GM23338 (cell line): ENCODE data around the gene RAET1G. TPM values are rescaled to one million over a fixed set of nuclear protein-coding genes. Genes with fewer than 3 reads are reported as not detected.

Source experiments
- ATAC-seq: fragments of 200-7000 bp; cut with Tn5 transposase; 3 replicates; pipeline ENCODE4 v1.9.1; 2020
- DNase-seq: peaks from one replicate; pipeline ENCODE4 v3.0.0-alpha.2; 2015; ENCODE audit warnings: low spot score
- H2AFZ ChIP-seq: fragments of 200-600 bp; sonication (generic); 2 replicates; pipeline ENCODE4 v1.8.0; 2016; ENCODE audit warnings: antibody characterized with exemption, mild to moderate bottlenecking, moderate library complexity
- H3F3A ChIP-seq: fragments of 200-600 bp; sonication (generic); replicated peaks from 2 replicates; pipeline ENCODE4 v1.8.0; 2017; ENCODE audit warnings: antibody characterized with exemption, mixed run types, low read depth
- H3K27ac ChIP-seq: fragments of 200-600 bp; sonication (generic); 2 replicates; pipeline ENCODE4 v1.6.1; 2016; ENCODE audit warnings: low read depth
- H3K27me3 ChIP-seq: fragments of 200-600 bp; sonication (generic); 2 replicates; pipeline ENCODE4 v1.8.0; 2016; ENCODE audit warnings: mild to moderate bottlenecking, mixed run types, moderate library complexity; ENCODE audit not compliant: insufficient read depth
- H3K36me3 ChIP-seq: fragments of 200-600 bp; sonication (generic); 2 replicates; pipeline ENCODE4 v1.8.0; 2016; ENCODE audit warnings: mild to moderate bottlenecking; ENCODE audit not compliant: insufficient read depth
- H3K4me1 ChIP-seq: fragments of 200-600 bp; sonication (generic); 2 replicates; pipeline ENCODE4 v1.8.0; 2016; ENCODE audit warnings: mild to moderate bottlenecking, moderate library complexity; ENCODE audit not compliant: insufficient read depth
- H3K4me2 ChIP-seq: fragments of 200-600 bp; sonication (generic); 2 replicates; pipeline ENCODE4 v1.7.1; 2017; ENCODE audit warnings: mixed run types
- H3K4me3 ChIP-seq: fragments of 200-600 bp; sonication (generic); 2 replicates; pipeline ENCODE4 v1.6.1; 2016; ENCODE audit warnings: mixed run types
- H3K79me2 ChIP-seq: fragments of 200-600 bp; sonication (generic); replicated peaks from 2 replicates; pipeline ENCODE4 v1.8.0; 2017; ENCODE audit warnings: mild to moderate bottlenecking; ENCODE audit not compliant: insufficient read depth
- H3K9me2 ChIP-seq: fragments of 200-600 bp; sonication (generic); 2 replicates; pipeline ENCODE4 v1.8.0; 2017; ENCODE audit not compliant: insufficient read depth
- H4K20me1 ChIP-seq: fragments of 200-600 bp; sonication (generic); replicated peaks from 2 replicates; pipeline ENCODE4 v1.8.0; 2017; ENCODE audit warnings: mild to moderate bottlenecking; ENCODE audit not compliant: insufficient read depth
- H3K27ac Mint-ChIP-seq: 2 replicates; pipeline ENCODE4 v1.8.0; 2020; ENCODE audit warnings: inconsistent platforms, mild to moderate bottlenecking, moderate library complexity, mixed read lengths
- H3K27me3 Mint-ChIP-seq: 3 replicates; pipeline ENCODE4 v1.8.0; 2022; ENCODE audit warnings: low read depth, mild to moderate bottlenecking, moderate library complexity, mixed read lengths, inconsistent platforms; ENCODE audit not compliant: insufficient read depth, poor library complexity
- H3K36me3 Mint-ChIP-seq: 3 replicates; pipeline ENCODE4 v1.8.0; 2021; ENCODE audit warnings: low read depth, mild to moderate bottlenecking, inconsistent platforms, moderate library complexity, mixed read lengths
- H3K4me1 Mint-ChIP-seq: 3 replicates; pipeline ENCODE4 v1.8.0; 2020; ENCODE audit warnings: mild to moderate bottlenecking, inconsistent platforms, mixed read lengths
- H3K4me3 Mint-ChIP-seq: 3 replicates; pipeline ENCODE4 v1.8.0; 2021; ENCODE audit warnings: moderate library complexity, mild to moderate bottlenecking, inconsistent platforms, mixed read lengths
- H3K9me3 Mint-ChIP-seq: 3 replicates; pipeline ENCODE4 v1.8.0; 2020; ENCODE audit warnings: moderate library complexity, mild to moderate bottlenecking, inconsistent platforms, mixed read lengths
- CREB1 ChIP-seq: fragments of 250-450 bp; sonication (Bioruptor Pico); IDR thresholded peaks from 2 replicates; pipeline ENCODE4 v1.5.0; 2020; ENCODE audit warnings: low read depth, mild to moderate bottlenecking, moderate library complexity
- ETS1 ChIP-seq: IDR thresholded peaks from 2 replicates; pipeline ENCODE4 v1.6.1; 2016; ENCODE audit warnings: antibody characterized with exemption
- EZH2 ChIP-seq: fragments of 200-600 bp; sonication (generic); IDR thresholded peaks from one replicate; pipeline ENCODE4 v1.8.0; 2017; ENCODE audit warnings: antibody characterized with exemption, mild to moderate bottlenecking, low read depth; ENCODE audit not compliant: unreplicated experiment
- EZH2phosphoT487 ChIP-seq: fragments of 200-600 bp; sonication (generic); IDR thresholded peaks from one replicate; pipeline ENCODE4 v1.8.1; 2018; ENCODE audit warnings: antibody characterized with exemption; ENCODE audit not compliant: unreplicated experiment
- JUNB ChIP-seq: IDR thresholded peaks from one replicate; pipeline ENCODE4 v1.6.1; 2016; ENCODE audit warnings: antibody characterized with exemption; ENCODE audit not compliant: unreplicated experiment
- POLR2AphosphoS5 ChIP-seq: IDR thresholded peaks from 2 replicates; pipeline ENCODE4 v1.6.1; 2016; ENCODE audit warnings: antibody characterized with exemption, low read depth
- STAT1 ChIP-seq: IDR thresholded peaks from one replicate; pipeline ENCODE4 v1.6.1; 2016; ENCODE audit warnings: antibody characterized with exemption; ENCODE audit not compliant: unreplicated experiment
- ZNF114 ChIP-seq: fragments of 250-450 bp; sonication (Bioruptor Pico); IDR thresholded peaks from 2 replicates; pipeline ENCODE4 v1.5.0; 2020; ENCODE audit warnings: mild to moderate bottlenecking, moderate library complexity
- polyA plus RNA-seq: library from polyadenylated mRNA; unstranded; fragments of >200 nt; fragmentation: Nextera tagmentation; extraction: Ambion mirVana; gene quantifications from 2 replicates; pipeline ENCODE4 v1.2.1, GENCODE V29; 2016
- total RNA-seq: library from RNA; depleted of rRNA; stranded (reverse); fragments of >200 nt; shearing (Covaris generic); gene quantifications from 2 replicates; pipeline ENCODE4 v1.2.3, GENCODE V29; 2014
- TF ChIP-seq, protein P1 (sequence below): IDR thresholded peaks from one replicate; pipeline ENCODE4 v1.6.1; 2018; ENCODE audit warnings: antibody characterized with exemption; ENCODE audit not compliant: unreplicated experiment
- TF ChIP-seq, protein P2 (sequence below), 2 experiments: fragments of 200-600 bp in 1 of 2; sonication (generic) in 1 of 2; conservative IDR thresholded peaks; 2 replicates each; pipeline versions ENCODE4 v1.5.1 to v1.6.1; 2016 to 2017; ENCODE audit warnings: antibody characterized with exemption in 2 of 2, low read depth in 2 of 2, mild to moderate bottlenecking in 2 of 2, moderate library complexity in 1 of 2

RAET1G gene
- total and polyA plus RNA-seq, 2 experiments from 2014 or later = not detected

GRCh38 chr6:149964308-149965193, 41.6 kb upstream of the RAET1G start:
- Histone ChIP-seq H3F3A (no peaks in the 10 kb centered on the region; the same call in 1 of the 2 replicates), H3K79me2 (no peaks in the 10 kb centered on the region), H2AFZ (peak overlapping the region; percentile 96; the same call in 1 of the 2 replicates), H3K4me2 (peak overlapping the region; percentile 98), H3K9me2 (no peaks in the 10 kb centered on the region), H4K20me1 (no peaks in the 10 kb centered on the region; the same call in 1 of the 2 replicates), H3K27me3 (peaks cover 99% of the 10 kb centered on the region), H3K4me1 (peaks cover 6% of the 10 kb centered on the region; the same call in 1 of the 2 replicates), H3K36me3 (no peaks in the 10 kb centered on the region), H3K27ac (no peak overlapping the region), H3K4me3 (peak overlapping the region; percentile 90)
- Mint-ChIP-seq H3K9me3 (peaks cover 9% of the 10 kb centered on the region), H3K36me3 (no peaks in the 10 kb centered on the region), H3K4me1 (peaks cover 21% of the 10 kb centered on the region), H3K27ac (no peak overlapping the region; the same call in 1 of the 2 replicates), H3K27me3 (peaks cover 93% of the 10 kb centered on the region), H3K4me3 (peak overlapping the region; percentile 83)
- DNase-seq (no peak), ATAC-seq (peak; percentile 8)
- TF ChIP-seq EZH2 (peak; percentile 91), POLR2AphosphoS5 (no peak), EZH2phosphoT487 (peak; percentile 86), ZNF114 (CRISPR knock-in tag) (no peak), JUNB (no peak)

DNA sequence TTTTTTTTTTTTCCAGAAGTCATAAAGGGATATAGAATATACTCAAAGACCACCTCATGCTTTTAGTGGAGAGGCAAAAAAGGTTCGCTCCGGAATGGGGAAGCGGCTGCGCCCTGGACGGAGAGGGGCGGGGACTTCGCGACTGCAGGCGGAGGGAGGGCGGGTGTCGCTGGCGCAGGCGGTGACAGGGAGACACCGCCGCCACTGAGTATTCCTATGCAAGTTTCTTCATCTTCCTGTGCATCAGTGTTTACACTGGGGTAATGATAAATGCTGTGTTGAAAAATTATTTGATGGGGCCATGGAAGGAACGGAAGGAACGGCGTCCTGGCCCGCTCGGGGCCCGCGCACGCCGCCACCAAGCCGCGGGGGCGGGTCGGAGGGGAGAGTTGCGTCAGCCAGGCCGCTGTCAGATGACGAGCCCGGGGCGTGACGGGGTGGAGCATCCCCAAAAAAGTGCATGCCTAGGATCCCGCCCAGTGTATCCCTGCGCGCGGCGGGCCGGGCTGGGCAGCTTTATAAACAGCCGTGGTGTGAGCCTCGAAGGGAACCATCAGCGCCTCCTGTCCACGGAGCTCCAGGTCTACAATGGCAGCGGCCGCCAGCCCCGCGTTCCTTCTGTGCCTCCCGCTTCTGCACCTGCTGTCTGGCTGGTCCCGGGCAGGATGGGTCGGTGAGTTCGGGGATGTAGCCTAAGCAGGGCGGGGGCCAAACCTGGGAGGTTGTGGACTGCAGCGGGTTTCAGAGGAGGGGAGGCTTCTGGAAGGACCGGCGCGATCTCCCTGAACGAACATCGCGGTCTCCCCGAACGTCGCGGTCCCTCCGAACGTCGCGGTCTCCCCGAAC, 40.8 kb upstream of the RAET1G start, which contains the start of gene ULBP1:
Gene ULBP1 (plus strand): TSS at position 482 of the 846 bp plus-strand sequence. CDS start 107 bp downstream, at position 589.
- Histone ChIP-seq H2AFZ (peak within 1 kb of the TSS; percentile 96), H3K36me3 (no peaks in the 10 kb centered on the region), H4K20me1 (no peaks in the 10 kb centered on the region; the same call in 1 of the 2 replicates), H3K79me2 (no peaks in the 10 kb centered on the region), H3K4me1 (peaks cover 6% of the 10 kb centered on the region; the same call in 1 of the 2 replicates), H3K27ac (no peak within 1 kb of the TSS), H3K9me2 (no peaks in the 10 kb centered on the region), H3K4me2 (peak within 1 kb of the TSS; percentile 98), H3F3A (no peaks in the 10 kb centered on the region; the same call in 1 of the 2 replicates), H3K4me3 (peak within 1 kb of the TSS; percentile 90), H3K27me3 (peaks cover 100% of the 10 kb centered on the region)
- H3K4me1 Mint-ChIP-seq = peaks cover 21% of the 10 kb centered on the region
- H3K36me3 Mint-ChIP-seq = no peaks in the 10 kb centered on the region
- H3K27ac Mint-ChIP-seq = peak within 1 kb of the TSS; percentile 96
- TF ChIP-seq EZH2 (no peak), CREB1 (CRISPR knock-in tag) (peak; percentile 89), ZNF114 (CRISPR knock-in tag) (no peak), JUNB (no peak), ETS1 (0 out of 2 replicates have a peak, but pooled peaks have one; percentile 28), STAT1 (no peak), EZH2phosphoT487 (no peak), POLR2AphosphoS5 (peak; percentile 70)
- TF ChIP-seq, protein P1, sequence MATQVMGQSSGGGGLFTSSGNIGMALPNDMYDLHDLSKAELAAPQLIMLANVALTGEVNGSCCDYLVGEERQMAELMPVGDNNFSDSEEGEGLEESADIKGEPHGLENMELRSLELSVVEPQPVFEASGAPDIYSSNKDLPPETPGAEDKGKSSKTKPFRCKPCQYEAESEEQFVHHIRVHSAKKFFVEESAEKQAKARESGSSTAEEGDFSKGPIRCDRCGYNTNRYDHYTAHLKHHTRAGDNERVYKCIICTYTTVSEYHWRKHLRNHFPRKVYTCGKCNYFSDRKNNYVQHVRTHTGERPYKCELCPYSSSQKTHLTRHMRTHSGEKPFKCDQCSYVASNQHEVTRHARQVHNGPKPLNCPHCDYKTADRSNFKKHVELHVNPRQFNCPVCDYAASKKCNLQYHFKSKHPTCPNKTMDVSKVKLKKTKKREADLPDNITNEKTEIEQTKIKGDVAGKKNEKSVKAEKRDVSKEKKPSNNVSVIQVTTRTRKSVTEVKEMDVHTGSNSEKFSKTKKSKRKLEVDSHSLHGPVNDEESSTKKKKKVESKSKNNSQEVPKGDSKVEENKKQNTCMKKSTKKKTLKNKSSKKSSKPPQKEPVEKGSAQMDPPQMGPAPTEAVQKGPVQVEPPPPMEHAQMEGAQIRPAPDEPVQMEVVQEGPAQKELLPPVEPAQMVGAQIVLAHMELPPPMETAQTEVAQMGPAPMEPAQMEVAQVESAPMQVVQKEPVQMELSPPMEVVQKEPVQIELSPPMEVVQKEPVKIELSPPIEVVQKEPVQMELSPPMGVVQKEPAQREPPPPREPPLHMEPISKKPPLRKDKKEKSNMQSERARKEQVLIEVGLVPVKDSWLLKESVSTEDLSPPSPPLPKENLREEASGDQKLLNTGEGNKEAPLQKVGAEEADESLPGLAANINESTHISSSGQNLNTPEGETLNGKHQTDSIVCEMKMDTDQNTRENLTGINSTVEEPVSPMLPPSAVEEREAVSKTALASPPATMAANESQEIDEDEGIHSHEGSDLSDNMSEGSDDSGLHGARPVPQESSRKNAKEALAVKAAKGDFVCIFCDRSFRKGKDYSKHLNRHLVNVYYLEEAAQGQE = no peak
- TF ChIP-seq, protein P2, sequence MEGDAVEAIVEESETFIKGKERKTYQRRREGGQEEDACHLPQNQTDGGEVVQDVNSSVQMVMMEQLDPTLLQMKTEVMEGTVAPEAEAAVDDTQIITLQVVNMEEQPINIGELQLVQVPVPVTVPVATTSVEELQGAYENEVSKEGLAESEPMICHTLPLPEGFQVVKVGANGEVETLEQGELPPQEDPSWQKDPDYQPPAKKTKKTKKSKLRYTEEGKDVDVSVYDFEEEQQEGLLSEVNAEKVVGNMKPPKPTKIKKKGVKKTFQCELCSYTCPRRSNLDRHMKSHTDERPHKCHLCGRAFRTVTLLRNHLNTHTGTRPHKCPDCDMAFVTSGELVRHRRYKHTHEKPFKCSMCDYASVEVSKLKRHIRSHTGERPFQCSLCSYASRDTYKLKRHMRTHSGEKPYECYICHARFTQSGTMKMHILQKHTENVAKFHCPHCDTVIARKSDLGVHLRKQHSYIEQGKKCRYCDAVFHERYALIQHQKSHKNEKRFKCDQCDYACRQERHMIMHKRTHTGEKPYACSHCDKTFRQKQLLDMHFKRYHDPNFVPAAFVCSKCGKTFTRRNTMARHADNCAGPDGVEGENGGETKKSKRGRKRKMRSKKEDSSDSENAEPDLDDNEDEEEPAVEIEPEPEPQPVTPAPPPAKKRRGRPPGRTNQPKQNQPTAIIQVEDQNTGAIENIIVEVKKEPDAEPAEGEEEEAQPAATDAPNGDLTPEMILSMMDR (conservative IDR thresholded peaks at IDR 0.05; ENCODE audit: low read depth in 2 of 2) = no peak
- H3K9me3 Mint-ChIP-seq = peaks cover 9% of the 10 kb centered on the region
- DNase-seq (peak; percentile 92), ATAC-seq (peak; percentile 72)
- peak within 1 kb of the TSS; percentile 83 for H3K4me3 Mint-ChIP-seq
- H3K27me3 Mint-ChIP-seq = peaks cover 95% of the 10 kb centered on the region
